Measurements from ENCODE around the gene EPB41L4B. TPM values are rescaled to one million over a fixed set of nuclear protein-coding genes. Genes with fewer than 3 reads are reported as not detected.

EPB41L4B gene
- total and polyA plus RNA-seq, 2 of the 13 experiments (the other 11 are each of a cell fraction or from before 2014, with no cell fraction given), result 17.6 to 22.1 TPM

DNA sequence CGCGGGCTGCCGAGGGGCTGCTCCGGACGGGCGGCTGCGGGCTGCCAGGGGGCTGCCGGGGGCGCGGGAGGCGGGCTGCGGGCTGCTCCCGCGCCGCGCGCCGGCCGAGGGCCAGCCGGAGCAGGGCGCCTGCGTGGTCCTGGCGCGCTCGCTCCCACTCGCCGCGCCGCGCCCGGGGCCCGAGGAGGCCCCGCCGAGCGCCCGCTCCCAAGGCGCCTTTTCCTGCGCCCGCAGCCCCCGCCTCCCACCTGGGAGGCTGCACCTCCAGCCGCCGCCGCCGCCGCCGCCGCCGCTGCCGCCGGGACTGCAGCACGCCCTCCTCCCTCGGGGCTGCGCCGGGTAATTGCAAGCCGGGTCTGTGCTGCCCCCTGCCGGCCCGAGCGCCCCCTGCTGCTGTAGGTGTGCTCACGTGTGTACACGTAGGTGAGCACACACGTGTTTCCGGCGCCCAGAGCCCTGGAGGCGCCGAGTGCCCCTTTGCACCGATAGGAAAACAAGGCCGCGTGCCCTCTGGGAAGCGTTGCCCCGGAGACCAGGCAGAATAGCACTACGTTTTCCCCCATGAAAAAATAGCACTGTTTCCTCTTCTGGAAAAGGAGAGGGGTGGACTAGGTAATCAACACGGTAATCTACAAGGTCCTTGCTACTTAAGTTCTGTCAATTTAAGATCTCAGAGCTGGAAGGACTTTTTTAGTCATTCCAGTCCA, at the start of gene EPB41L4B (continued):
- TF ChIP-seq, protein P1, sequence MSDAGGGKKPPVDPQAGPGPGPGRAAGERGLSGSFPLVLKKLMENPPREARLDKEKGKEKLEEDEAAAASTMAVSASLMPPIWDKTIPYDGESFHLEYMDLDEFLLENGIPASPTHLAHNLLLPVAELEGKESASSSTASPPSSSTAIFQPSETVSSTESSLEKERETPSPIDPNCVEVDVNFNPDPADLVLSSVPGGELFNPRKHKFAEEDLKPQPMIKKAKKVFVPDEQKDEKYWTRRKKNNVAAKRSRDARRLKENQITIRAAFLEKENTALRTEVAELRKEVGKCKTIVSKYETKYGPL (CRISPR knock-in tag; IDR thresholded peaks at IDR 0.05), result no peak; the same call in 1 of the 2 replicates
- no peak for TF ChIP-seq NBN (conservative IDR thresholded peaks at IDR 0.05)
- TF ChIP-seq ZSCAN9 (CRISPR knock-in tag; IDR thresholded peaks at IDR 0.05; ENCODE audit: borderline replicate concordance), result peak; percentile 93
- TF ChIP-seq ZNF883 (CRISPR knock-in tag; IDR thresholded peaks at IDR 0.05; ENCODE audit: not compliant biosample characterization), result peak; percentile 92
- TF ChIP-seq, protein P2, sequence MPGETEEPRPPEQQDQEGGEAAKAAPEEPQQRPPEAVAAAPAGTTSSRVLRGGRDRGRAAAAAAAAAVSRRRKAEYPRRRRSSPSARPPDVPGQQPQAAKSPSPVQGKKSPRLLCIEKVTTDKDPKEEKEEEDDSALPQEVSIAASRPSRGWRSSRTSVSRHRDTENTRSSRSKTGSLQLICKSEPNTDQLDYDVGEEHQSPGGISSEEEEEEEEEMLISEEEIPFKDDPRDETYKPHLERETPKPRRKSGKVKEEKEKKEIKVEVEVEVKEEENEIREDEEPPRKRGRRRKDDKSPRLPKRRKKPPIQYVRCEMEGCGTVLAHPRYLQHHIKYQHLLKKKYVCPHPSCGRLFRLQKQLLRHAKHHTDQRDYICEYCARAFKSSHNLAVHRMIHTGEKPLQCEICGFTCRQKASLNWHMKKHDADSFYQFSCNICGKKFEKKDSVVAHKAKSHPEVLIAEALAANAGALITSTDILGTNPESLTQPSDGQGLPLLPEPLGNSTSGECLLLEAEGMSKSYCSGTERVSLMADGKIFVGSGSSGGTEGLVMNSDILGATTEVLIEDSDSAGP (CRISPR knock-in tag; IDR thresholded peaks at IDR 0.05; ENCODE audit: borderline replicate concordance), result peak; percentile 81
- no peak for TF ChIP-seq FUBP1 (CRISPR knock-in tag; IDR thresholded peaks at IDR 0.05; ENCODE audit: borderline replicate concordance)
- no peak for TF ChIP-seq ADNP (CRISPR knock-in tag; IDR thresholded peaks at IDR 0.05)
- peak; percentile 97 for TF ChIP-seq ZMAT3 (CRISPR knock-in tag; conservative IDR thresholded peaks at IDR 0.05)
- TF ChIP-seq TMF1 (CRISPR knock-in tag; IDR thresholded peaks at IDR 0.05; ENCODE audit: low read depth), result peak; percentile 89
- TF ChIP-seq, protein P3, sequence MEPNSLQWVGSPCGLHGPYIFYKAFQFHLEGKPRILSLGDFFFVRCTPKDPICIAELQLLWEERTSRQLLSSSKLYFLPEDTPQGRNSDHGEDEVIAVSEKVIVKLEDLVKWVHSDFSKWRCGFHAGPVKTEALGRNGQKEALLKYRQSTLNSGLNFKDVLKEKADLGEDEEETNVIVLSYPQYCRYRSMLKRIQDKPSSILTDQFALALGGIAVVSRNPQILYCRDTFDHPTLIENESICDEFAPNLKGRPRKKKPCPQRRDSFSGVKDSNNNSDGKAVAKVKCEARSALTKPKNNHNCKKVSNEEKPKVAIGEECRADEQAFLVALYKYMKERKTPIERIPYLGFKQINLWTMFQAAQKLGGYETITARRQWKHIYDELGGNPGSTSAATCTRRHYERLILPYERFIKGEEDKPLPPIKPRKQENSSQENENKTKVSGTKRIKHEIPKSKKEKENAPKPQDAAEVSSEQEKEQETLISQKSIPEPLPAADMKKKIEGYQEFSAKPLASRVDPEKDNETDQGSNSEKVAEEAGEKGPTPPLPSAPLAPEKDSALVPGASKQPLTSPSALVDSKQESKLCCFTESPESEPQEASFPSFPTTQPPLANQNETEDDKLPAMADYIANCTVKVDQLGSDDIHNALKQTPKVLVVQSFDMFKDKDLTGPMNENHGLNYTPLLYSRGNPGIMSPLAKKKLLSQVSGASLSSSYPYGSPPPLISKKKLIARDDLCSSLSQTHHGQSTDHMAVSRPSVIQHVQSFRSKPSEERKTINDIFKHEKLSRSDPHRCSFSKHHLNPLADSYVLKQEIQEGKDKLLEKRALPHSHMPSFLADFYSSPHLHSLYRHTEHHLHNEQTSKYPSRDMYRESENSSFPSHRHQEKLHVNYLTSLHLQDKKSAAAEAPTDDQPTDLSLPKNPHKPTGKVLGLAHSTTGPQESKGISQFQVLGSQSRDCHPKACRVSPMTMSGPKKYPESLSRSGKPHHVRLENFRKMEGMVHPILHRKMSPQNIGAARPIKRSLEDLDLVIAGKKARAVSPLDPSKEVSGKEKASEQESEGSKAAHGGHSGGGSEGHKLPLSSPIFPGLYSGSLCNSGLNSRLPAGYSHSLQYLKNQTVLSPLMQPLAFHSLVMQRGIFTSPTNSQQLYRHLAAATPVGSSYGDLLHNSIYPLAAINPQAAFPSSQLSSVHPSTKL (CRISPR knock-in tag; IDR thresholded peaks at IDR 0.05), result peak; percentile 90
- TF ChIP-seq, protein P4, sequence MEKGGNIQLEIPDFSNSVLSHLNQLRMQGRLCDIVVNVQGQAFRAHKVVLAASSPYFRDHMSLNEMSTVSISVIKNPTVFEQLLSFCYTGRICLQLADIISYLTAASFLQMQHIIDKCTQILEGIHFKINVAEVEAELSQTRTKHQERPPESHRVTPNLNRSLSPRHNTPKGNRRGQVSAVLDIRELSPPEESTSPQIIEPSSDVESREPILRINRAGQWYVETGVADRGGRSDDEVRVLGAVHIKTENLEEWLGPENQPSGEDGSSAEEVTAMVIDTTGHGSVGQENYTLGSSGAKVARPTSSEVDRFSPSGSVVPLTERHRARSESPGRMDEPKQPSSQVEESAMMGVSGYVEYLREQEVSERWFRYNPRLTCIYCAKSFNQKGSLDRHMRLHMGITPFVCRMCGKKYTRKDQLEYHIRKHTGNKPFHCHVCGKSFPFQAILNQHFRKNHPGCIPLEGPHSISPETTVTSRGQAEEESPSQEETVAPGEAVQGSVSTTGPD (CRISPR knock-in tag; IDR thresholded peaks at IDR 0.05), result no peak
- TF ChIP-seq RBFOX2 (IDR thresholded peaks at IDR 0.05; ENCODE audit: low read depth, low read length), result peak; percentile 60
- TF ChIP-seq ZNF44 (CRISPR knock-in tag; IDR thresholded peaks at IDR 0.05), result no peak
- peak; percentile 29; the same call in 1 of the 2 replicates for TF ChIP-seq BRCA1 (CRISPR knock-in tag; IDR thresholded peaks at IDR 0.05)
- TF ChIP-seq MED13 (CRISPR knock-in tag; IDR thresholded peaks at IDR 0.05), result peak; percentile 71
- peak; percentile 90 for TF ChIP-seq RNF2 (conservative IDR thresholded peaks at IDR 0.05; ENCODE audit: low read depth)
- TF ChIP-seq ETV6 (CRISPR knock-in tag; conservative IDR thresholded peaks at IDR 0.05), result peak; percentile 65; the same call in 1 of the 2 replicates
- peak; percentile 56; the same call in 1 of the 2 replicates for TF ChIP-seq ZNF280B (CRISPR knock-in tag; IDR thresholded peaks at IDR 0.05; ENCODE audit: borderline replicate concordance)

Data from HepG2 (cell line).